Activated CD8-positive, alpha-beta memory T cell treated with anti-CD3 and anti-CD28 coated beads, Interleukin-2, amount 50 U/mL, for 24 hours (primary cell): ENCODE results near the gene NBPF14.
"Not testable (repeated sequence)": the region's sequence is repeated elsewhere in the genome, so short reads cannot be mapped to it uniquely, and the experiment has no call there.

Experiments
- DNase-seq: peaks from one replicate; pipeline ENCODE4 v3.0.0-alpha.2; 2020; ENCODE audit errors: extremely low read depth

Gene NBPF14, protein sequence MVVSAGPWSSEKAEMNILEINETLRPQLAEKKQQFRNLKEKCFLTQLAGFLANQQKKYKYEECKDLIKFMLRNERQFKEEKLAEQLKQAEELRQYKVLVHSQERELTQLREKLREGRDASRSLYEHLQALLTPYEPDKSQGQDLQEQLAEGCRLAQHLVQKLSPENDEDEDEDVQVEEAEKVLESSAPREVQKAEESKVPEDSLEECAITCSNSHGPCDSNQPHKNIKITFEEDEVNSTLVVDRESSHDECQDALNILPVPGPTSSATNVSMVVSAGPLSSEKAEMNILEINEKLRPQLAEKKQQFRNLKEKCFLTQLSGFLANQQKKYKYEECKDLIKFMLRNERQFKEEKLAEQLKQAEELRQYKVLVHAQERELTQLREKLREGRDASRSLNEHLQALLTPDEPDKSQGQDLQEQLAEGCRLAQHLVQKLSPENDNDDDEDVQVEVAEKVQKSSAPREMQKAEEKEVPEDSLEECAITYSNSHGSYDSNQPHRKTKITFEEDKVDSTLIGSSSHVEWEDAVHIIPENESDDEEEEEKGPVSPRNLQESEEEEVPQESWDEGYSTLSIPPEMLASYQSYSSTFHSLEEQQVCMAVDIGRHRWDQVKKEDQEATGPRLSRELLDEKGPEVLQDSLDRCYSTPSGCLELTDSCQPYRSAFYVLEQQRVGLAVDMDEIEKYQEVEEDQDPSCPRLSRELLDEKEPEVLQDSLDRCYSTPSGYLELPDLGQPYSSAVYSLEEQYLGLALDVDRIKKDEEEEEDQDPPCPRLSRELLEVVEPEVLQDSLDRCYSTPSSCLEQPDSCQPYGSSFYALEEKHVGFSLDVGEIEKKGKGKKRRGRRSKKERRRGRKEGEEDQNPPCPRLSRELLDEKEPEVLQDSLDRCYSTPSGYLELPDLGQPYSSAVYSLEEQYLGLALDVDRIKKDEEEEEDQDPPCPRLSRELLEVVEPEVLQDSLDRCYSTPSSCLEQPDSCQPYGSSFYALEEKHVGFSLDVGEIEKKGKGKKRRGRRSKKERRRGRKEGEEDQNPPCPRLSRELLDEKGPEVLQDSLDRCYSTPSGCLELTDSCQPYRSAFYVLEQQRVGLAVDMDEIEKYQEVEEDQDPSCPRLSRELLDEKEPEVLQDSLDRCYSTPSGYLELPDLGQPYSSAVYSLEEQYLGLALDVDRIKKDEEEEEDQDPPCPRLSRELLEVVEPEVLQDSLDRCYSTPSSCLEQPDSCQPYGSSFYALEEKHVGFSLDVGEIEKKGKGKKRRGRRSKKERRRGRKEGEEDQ (N-terminal part only)

DNA sequence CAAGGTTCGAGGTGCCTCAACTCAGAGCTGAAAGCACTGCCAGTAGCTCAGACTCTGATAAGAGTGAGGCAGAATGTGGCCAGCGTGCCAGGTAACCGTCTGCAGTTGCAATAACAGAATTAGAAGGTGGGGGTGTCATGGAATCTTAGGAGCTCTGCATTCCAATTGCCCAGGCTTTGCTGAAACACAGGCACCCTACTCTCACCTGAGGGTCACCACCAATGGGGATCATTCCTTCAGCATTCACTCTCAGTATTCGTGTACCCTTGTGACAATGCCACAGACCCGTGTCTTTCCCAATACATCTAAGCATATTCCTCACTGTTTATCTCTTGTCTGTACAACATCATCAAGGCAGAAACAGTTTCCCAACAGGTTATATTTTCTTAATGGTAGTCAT lies at the start of gene NBPF14:
Gene NBPF14, minus strand, starts transcription at position 101 of the 400 bp plus-strand sequence. CDS start 294 bp downstream, outside the sequence.
- not testable (repeated sequence) for DNase-seq

DNA sequence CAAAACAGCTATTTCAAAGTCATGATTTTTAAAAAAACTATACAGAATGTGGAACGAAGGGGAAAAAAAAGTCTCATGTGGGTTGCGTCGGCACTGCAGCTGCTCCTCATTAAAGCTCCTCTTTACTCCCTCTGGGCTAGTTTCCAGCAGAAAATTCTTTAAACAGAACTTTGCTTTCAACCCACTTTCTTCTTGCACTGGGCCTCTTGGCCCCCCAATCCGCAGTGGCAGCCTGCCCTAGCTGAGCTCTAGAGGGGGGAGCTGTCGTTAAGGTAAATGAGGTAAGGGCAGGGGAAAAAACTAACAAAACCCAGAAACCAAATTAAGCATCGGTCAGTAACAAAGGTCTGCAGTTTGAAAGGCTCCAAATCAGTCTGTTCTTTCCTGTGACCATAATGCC lies 29.6 kb upstream of the NBPF14 start:
- not testable (repeated sequence) for DNase-seq

DNA sequence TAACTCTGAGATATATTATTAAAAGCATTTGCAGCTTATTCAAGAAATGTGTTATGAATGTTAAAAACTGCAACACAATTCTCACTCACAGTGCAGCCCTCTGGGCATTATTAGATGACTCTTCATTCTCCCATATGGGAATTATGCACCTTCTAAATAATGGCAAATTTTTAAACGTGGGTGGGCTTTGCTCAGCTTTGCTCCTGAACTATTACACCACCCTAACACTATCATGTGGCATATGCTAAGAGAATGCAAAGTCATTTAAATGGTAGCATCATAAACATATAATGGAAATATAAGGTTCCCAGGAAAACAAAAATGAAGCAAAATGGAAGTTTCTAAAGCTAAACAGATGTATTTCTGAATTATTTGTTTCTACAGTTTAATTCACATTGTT lies 22.4 kb upstream of the NBPF14 start:
- not testable (repeated sequence) for DNase-seq

DNA sequence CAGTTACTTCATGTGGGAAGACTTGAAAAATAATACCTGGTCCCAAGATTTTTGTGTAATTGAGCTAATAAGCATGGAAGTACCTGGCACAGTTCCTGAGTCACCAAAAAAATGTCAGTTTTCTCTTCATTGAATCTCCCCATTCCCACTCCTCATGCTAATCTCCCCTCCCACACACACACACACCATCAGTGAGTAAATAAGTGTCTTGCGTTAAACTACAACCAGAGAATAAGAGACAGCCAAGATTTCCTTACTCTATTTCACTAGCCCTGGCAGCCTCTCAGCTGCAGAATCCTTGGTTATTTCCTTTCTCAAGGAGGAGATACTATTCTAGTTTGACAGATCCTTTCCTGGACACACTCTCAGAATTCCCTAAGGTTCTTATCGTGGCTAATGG lies 9.5 kb upstream of the NBPF14 start:
- not testable (repeated sequence) for DNase-seq

DNA sequence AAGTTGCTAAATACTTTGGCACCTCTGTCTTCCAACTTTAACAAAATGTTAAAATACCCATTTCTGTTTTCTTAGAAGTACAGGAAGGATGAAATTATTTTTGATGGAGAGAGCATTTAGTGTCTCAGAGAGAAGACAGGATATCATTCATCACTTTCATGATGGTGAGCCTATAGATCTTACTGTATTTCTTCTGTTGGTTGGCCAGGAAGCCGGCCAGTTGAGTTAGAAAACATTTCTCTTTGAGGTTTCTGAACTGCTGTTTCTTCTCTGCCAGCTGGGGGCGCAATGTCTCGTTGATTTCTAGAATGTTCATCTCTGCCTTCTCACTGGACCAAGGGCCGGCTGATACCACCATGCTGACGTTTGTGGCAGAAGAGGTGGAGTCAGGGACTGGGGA lies 451 bp downstream of the NBPF14 start:
- DNase-seq = not testable (repeated sequence)

DNA sequence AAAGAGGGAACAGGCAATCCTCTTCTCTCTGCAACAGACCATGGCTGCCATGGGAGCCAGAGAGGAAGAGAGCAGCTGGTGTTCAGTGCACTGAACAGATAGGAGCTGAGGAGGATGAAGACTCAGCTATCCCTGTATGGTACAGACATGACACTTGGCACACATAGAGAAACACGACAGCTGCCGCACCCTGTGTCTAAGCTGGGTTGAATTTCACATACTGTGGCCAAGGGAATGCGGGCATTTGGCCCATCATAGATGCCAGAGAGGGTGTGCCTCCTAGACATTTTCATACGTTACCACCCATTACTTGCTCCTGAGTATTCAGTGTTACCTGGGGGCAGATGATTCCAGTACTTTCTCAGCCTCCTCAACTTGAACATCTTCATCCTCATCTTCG lies 4.7 kb downstream of the NBPF14 start:
- not testable (repeated sequence) for DNase-seq

DNA sequence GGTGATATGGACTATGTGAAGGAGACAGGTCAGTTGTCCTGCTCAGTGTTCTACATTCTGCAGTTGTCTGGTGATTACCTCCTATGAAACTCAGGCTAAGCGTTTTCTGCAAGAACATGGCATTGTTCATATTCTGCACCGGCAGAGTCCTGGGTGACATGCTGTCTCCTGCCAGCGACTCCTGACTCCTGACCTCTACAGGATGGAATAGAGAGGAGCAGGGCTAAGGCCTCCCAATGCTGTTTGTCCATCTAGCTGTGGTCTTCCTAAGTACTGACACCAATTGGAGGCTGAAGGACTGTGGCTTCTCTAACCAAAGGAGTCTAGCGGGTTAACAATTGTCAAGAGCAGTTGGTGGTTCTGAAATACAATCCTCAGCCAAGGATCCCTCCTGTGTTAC lies 63.7 kb downstream of the NBPF14 start:
- not testable (repeated sequence) for DNase-seq

DNA sequence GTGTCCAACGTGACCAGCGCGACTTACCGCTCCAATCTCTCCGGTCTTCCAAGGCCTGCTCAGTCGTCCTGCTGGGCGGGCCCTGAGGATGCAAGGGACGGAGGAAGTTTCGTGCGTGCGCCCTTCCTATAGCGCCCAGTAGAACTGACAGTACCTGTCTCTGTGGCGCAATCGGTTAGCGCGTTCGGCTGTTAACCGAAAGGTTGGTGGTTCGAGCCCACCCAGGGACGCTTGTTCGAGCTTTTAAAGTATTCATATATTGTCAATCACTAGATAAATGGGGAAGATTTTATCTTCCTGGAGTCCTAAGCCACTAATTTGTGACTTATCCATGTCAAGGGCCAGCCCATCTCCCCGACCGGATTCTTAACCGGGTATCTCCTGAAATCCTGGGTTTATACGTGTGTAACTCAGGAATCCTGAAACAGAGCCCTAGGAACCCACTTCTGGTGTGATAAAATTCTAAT lies 66.7 kb downstream of the NBPF14 start:
- peak; percentile 40 for DNase-seq

DNA sequence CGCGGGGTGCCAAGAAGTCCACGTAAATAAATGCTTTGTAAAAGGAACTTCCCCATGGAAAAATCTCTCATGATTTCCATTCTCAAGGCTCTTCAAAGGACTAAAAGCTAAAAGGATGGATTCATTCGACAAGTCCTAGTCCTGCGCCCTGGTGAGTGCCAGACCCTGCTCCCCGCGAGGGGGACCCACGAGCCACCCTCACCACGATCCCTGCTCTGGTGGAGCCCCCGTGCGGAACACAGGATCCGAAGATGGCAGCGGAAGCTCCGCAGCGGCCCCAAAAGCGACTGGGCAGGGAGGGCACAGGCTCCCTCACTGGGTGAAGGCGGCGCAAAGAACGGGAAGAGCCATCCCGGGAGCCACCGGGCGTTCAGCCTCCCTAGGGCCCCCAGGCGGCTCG lies 67.2 kb downstream of the NBPF14 start:
- not testable (repeated sequence) for DNase-seq

DNA sequence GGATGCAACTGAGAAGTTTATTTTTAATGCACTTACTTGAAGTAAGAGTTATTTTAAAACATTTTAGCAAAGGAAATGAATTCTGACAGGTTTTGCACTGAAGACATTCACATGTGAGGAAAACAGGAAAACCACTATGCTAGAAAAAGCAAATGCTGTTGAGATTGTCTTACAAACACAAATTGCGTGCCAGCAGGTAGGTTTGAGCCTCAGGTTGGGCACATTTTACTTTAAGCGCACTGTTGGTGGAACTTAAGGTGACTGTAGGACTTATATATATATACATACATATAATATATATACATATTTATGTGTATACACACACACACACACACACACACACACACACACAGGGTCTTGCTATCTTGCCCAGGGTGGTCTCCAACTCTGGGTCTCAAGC lies 69.2 kb downstream of the NBPF14 start:
- DNase-seq = not testable (repeated sequence)

DNA sequence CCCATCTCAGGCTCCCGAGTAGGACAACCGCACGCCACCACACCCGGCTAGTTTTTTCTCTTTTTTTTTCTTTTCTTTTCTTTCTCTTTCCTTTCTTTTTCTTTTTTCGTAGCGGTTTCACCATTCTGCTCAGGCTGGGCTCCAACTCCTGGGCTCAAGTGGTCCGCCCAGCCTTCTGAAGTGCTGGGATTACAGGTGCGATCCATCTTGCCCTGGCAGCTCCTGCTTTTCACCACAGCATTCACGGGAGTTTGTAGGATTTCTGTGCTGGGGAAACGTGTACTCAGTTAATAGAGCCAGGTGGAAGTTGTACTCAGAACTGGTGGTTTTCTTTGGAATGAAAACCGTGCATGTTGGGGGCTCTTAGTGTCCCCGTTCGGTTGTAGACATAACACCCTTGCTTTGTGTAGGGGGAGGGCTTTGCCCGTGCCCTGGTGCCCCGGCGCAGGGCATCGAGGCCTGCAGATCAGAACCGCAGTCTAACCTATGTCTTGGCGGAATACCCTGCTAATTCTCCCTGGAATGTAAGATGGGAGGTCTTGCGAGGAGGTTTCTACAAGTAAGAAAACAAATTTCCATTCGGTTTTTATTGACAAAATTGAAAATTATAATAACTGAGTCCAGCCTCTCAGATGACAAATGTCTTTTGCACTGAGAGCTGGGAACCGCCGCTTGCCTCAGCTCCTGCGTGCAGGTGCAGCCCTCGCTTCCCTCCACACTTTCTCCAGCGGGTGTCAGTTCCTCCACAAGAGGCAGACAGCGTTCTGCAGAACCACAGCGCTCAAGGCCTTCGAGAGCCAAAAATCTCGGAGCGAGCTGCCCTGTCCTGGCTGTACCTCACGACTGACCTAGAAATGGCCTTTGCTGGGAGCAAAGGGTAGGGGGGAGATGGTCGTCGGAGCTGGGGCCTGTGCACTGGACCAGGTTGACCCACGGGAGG lies 72.3 kb downstream of the NBPF14 start:
- DNase-seq = not testable (repeated sequence)

DNA sequence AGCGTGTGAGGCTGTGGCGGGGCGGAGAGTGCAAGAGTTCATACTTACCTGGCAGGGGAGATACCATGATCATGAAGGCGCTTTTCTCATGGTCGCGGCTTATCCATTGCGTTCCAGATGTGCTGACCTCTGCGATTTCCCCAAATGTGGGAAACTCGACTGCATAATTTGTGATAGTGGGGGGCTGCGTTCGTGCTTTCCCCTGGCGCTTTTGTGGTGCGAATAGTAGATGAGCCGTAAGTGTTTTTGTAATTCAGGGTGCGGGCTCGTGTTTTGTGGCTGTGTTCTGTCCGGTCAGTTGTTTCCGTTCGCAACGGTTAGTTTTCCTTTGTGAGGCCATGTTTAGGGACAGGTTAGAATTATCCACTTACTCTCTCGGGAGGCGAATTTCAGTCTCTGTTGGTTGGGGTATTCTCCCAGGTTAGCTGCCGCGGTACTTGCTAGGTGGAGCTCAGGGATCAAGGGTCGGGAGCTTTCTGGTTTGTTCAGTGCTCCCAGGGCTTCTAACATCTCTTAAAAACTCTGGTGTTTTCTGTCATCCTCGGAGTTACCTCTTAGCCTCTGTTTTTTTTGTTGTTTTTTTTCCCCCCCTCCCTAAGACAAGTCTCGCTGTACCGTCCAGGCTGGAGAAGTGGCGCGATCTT lies 73.1 kb downstream of the NBPF14 start:
- DNase-seq = peak; percentile 85

DNA sequence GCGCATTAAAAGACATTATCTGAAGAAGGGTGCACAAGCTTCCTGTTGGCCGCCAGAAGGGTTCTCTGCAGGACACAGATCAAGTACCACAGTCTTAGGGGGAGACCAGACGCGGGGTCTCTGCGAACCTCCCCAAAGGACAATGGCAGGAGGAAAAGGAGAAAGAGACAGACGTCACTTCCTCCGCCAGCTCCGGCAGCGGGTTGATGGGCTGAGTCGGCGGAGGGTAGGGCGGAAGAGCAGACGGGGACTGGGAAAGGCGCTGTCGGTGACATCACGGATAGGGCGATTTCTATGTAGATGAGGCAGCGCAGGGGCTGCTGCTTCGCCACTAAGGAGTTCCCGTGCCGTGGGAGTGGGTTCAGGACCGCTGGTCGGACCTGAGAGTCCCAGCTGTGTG lies 73.7 kb downstream of the NBPF14 start:
- peak; percentile 52 for DNase-seq

DNA sequence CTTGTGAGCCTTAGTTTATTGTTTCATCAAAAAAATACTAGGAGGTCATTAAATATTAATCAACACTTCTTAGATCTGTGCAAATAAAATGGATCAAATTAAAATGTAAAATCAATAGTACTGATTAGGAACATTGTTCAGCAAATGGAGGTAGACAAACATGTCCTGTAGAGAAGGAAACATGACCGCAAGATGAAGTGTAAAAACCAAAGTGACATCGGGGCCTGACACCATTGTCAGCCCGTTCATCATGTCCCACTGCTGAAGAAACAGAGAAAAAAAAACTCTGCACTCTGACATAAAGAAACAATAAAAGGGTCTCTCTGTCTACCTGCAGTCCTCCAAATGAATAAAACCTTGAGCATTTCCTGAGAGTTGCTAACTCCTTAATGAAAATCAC lies 81.5 kb downstream of the NBPF14 start:
- DNase-seq = not testable (repeated sequence)

DNA sequence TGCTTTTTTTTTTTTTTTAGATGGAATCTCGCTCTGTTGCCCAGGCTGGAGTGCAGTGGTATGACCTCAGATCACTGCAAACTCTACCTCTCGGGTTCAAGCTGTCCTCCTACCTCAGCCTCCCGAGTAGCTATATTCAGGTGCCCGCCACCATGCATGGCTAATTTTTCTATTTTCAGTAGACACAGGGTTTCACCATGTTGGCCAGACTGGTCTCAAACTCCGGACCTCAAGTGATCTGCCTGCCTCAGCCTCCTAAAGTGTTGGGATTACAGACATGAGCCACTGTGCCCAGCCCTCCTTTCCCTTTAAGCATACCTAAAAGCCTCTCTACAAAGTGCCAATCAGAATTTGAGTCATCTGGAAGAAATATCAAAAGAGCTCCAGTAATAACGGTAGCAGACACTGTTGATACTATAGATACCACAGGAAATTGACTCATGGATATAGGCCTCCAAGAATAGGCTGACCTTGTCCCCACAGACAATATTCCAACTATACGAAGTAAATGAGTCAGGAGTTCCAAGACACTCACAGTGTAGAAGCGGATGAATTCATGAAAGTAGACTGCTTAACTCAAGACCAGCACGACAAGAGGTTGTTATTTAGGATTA lies 83.1 kb downstream of the NBPF14 start:
- not testable (repeated sequence) for DNase-seq

DNA sequence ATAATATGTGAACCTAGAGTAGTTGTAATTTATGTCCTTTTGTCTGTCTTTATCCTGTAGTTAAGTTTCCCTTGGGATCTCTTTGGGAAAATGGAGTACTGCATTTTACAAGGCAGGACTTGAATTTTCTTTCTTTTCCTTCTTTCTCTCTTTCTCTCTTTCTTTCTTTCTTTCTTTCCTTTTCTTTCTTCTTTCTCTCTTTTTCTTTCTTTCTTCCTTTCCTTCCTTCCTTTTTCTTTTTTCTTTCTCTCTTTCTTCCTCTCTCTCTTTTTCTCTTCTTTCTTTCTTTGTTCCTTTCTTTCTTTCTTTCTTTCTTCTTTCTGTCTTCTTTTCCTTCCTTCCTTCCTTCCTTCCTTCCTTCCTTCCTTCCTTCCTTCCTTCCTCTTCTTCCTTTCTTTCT lies 101.9 kb downstream of the NBPF14 start:
- not testable (repeated sequence) for DNase-seq

DNA sequence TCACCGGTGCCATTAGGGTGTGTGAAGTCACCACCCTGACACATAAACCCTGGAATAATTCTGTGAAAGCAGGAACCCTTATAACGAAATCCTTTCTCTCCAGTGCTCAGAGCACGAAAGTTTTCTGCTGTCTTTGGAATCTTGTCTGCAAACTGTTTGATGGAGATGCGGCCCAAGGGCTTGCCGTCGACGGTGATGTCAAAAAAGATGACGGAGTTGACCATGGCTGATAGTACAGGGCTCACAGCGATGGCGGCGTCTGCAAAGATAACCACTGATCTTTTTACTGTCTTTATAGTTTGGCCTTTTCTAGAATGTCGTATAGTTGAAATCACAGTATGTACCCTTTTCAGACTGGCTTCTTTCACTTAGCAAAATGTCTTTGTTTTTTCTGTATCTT lies 112.8 kb downstream of the NBPF14 start, which contains the start of gene PPIAL4G:
Gene PPIAL4G, minus strand, starts transcription at position 274 of the 400 bp plus-strand sequence. Its CDS starts 50 bp downstream, at position 224.
- DNase-seq = not testable (repeated sequence)
